ENCODE results near the gene NTNG1.
"Not testable (repeated sequence)": the region's sequence is repeated elsewhere in the genome, so short reads cannot be mapped to it uniquely, and the experiment has no call there.

NTNG1 gene

DNA sequence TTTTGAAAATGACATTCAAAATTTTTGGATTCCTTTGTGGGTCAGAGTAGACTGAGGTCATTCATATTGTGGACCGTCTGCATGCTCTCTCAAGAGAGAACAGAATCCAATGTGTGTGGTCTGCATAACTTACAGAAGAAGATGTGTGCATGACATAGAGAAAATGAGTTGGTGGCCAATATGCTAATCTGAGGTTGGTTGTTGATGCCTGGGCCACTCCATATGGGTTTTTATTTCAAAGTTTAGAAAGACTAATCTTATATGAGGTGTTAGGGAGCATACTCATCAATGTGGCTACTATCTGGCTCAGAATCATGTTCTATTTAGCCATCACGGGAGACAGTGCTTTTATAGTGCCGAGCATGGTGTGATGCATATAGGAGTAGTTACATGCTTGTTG lies 18.2 kb downstream of the NTNG1 start:
- Histone ChIP-seq H3K27me3 (replicated peaks; ENCODE audit: insufficient read depth, low read length) (no peaks in the 10 kb centered on the region), H3K4me2 (ENCODE audit: low read depth, low read length) (no peak overlapping the region), H3F3A (ENCODE audit: insufficient read depth, low read length) (no peaks in the 10 kb centered on the region), H3K9me2 (replicated peaks; ENCODE audit: insufficient read depth, low read length) (no peaks in the 10 kb centered on the region), H2AFZ (ENCODE audit: low read length) (no peak overlapping the region), H3K9me3 (replicated peaks; ENCODE audit: insufficient read depth, low read length) (no peaks in the 10 kb centered on the region), H3K79me2 (ENCODE audit: low read length) (no peaks in the 10 kb centered on the region), H4K20me1 (ENCODE audit: insufficient read depth, low read length) (no peaks in the 10 kb centered on the region), H3K36me3 (replicated peaks; ENCODE audit: insufficient read depth, low read length) (no peaks in the 10 kb centered on the region), H3K9ac (ENCODE audit: low read length) (no peak overlapping the region), H3K4me1 (ENCODE audit: low read length) (no peaks in the 10 kb centered on the region), H3K4me3 (ENCODE audit: low read length) (no peak overlapping the region), H3K27ac (ENCODE audit: low read length) (no peak overlapping the region)
- no peak for DNase-seq
- TF ChIP-seq EZH2 (optimal IDR thresholded peaks at IDR 0.05; ENCODE audit: low read depth, low read length) (no peak), EZH2phosphoT487 (IDR thresholded peaks at IDR 0.05; ENCODE audit: low read length) (no peak)
- TF ChIP-seq, protein P1, sequence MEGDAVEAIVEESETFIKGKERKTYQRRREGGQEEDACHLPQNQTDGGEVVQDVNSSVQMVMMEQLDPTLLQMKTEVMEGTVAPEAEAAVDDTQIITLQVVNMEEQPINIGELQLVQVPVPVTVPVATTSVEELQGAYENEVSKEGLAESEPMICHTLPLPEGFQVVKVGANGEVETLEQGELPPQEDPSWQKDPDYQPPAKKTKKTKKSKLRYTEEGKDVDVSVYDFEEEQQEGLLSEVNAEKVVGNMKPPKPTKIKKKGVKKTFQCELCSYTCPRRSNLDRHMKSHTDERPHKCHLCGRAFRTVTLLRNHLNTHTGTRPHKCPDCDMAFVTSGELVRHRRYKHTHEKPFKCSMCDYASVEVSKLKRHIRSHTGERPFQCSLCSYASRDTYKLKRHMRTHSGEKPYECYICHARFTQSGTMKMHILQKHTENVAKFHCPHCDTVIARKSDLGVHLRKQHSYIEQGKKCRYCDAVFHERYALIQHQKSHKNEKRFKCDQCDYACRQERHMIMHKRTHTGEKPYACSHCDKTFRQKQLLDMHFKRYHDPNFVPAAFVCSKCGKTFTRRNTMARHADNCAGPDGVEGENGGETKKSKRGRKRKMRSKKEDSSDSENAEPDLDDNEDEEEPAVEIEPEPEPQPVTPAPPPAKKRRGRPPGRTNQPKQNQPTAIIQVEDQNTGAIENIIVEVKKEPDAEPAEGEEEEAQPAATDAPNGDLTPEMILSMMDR (IDR thresholded peaks at IDR 0.05; ENCODE audit: low read length), result no peak

DNA sequence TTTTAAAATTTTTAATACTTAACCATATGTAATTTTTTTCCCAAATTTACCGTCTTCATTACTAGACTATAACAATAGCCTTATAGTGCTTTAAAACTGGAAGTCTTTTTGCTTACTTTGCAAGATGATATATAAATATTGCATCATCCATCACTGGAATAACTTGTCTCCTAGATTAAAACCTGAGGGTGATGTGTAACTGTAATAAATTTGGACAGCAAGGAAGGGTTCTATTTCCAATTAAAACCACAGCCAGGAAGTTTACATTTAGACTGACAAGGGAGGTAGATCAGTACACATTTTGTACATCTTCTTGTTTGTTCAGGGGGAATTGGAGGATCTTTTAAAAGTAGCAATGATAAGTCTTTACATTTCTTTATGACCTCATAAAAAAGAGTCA lies 21.9 kb downstream of the NTNG1 start:
- H3K4me2 ChIP-seq (ENCODE audit: low read depth, low read length), result no peak overlapping the region

DNA sequence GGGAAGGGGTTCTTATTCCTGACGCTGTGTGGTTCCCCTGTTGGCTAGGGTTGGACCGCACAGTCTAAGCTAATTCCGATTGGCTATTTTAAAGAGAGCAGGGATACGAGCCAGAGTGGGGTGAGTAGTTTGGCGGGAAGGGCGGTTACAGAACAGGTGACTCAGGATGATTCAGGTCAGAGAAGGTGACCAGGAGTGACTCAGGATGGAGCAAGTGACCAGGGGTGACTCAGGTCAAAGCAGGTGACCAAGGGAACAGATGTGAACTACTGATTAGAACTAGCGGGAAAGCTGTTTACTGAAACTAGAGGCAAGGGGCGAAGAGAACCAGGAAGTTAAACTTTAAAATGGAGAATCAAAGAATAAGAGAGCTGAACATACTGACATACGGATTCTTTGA lies 24.1 kb downstream of the NTNG1 start:
- H3K36me3 ChIP-seq (replicated peaks; ENCODE audit: insufficient read depth, low read length); H3F3A ChIP-seq (ENCODE audit: insufficient read depth, low read length); DNase-seq; H3K9ac ChIP-seq (ENCODE audit: low read length); H4K20me1 ChIP-seq (ENCODE audit: insufficient read depth, low read length); H3K27ac ChIP-seq (ENCODE audit: low read length); H2AFZ ChIP-seq (ENCODE audit: low read length); H3K9me3 ChIP-seq (replicated peaks; ENCODE audit: insufficient read depth, low read length); H3K27me3 ChIP-seq (replicated peaks; ENCODE audit: insufficient read depth, low read length); H3K4me3 ChIP-seq (ENCODE audit: low read length); H3K4me1 ChIP-seq (ENCODE audit: low read length); H3K4me2 ChIP-seq (ENCODE audit: low read depth, low read length); H3K9me2 ChIP-seq (replicated peaks; ENCODE audit: insufficient read depth, low read length); H3K79me2 ChIP-seq (ENCODE audit: low read length): not testable (repeated sequence)

More for the DNA sequence above, 21.9 kb downstream of the NTNG1 start:
- Histone ChIP-seq H2AFZ (ENCODE audit: low read length) (no peak overlapping the region), H4K20me1 (ENCODE audit: insufficient read depth, low read length) (no peaks in the 10 kb centered on the region), H3K27me3 (replicated peaks; ENCODE audit: insufficient read depth, low read length) (no peaks in the 10 kb centered on the region), H3K9me3 (replicated peaks; ENCODE audit: insufficient read depth, low read length) (no peaks in the 10 kb centered on the region), H3F3A (ENCODE audit: insufficient read depth, low read length) (no peaks in the 10 kb centered on the region), H3K79me2 (ENCODE audit: low read length) (no peaks in the 10 kb centered on the region), H3K4me3 (ENCODE audit: low read length) (no peak overlapping the region), H3K9me2 (replicated peaks; ENCODE audit: insufficient read depth, low read length) (no peaks in the 10 kb centered on the region), H3K27ac (ENCODE audit: low read length) (no peak overlapping the region), H3K36me3 (replicated peaks; ENCODE audit: insufficient read depth, low read length) (no peaks in the 10 kb centered on the region), H3K4me1 (ENCODE audit: low read length) (no peaks in the 10 kb centered on the region), H3K9ac (ENCODE audit: low read length) (no peak overlapping the region)
- no peak for TF ChIP-seq EZH2 (optimal IDR thresholded peaks at IDR 0.05; ENCODE audit: low read depth, low read length)
- TF ChIP-seq, protein P1 (IDR thresholded peaks at IDR 0.05; ENCODE audit: low read length), result no peak
- no peak for TF ChIP-seq EZH2phosphoT487 (IDR thresholded peaks at IDR 0.05; ENCODE audit: low read length)
- no peak for DNase-seq

DNA sequence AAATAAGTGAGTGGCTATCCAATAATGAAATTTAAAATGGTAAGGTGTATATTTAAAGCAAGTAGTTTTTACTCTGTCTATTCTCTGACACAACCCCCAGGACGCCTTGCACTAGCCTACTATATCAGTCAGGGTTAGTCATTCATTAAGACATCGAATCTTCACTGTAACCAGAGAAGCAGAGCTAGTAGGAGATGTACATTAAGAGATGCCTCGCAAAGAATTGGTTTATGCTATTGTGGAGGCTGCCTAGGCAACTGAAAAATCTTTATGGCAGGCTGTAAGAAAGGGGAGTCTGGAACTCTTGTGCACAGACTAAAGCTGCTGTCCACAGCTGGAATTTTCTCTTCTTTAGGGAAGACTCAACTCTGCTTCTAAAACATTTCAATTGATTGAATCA lies 28.8 kb downstream of the NTNG1 start:
- TF ChIP-seq EZH2phosphoT487 (IDR thresholded peaks at IDR 0.05; ENCODE audit: low read length) (no peak), EZH2 (optimal IDR thresholded peaks at IDR 0.05; ENCODE audit: low read depth, low read length) (no peak)
- TF ChIP-seq, protein P1 (IDR thresholded peaks at IDR 0.05; ENCODE audit: low read length), result no peak

More for the DNA sequence above, 28.8 kb downstream of the NTNG1 start:
- H3K79me2 ChIP-seq (ENCODE audit: low read length), result no peaks in the 10 kb centered on the region
- DNase-seq, result no peak
- H3K36me3 ChIP-seq (replicated peaks; ENCODE audit: insufficient read depth, low read length), result no peaks in the 10 kb centered on the region
- no peak overlapping the region for H3K4me3 ChIP-seq (ENCODE audit: low read length)
- H3K27me3 ChIP-seq (replicated peaks; ENCODE audit: insufficient read depth, low read length), result no peaks in the 10 kb centered on the region
- H2AFZ ChIP-seq (ENCODE audit: low read length), result no peak overlapping the region
- H3K9me2 ChIP-seq (replicated peaks; ENCODE audit: insufficient read depth, low read length), result no peaks in the 10 kb centered on the region
- H3K4me2 ChIP-seq (ENCODE audit: low read depth, low read length), result no peak overlapping the region
- H3K9me3 ChIP-seq (replicated peaks; ENCODE audit: insufficient read depth, low read length), result no peaks in the 10 kb centered on the region
- no peaks in the 10 kb centered on the region for H4K20me1 ChIP-seq (ENCODE audit: insufficient read depth, low read length)
- no peak overlapping the region for H3K9ac ChIP-seq (ENCODE audit: low read length)
- H3K4me1 ChIP-seq (ENCODE audit: low read length), result no peaks in the 10 kb centered on the region
- no peaks in the 10 kb centered on the region for H3F3A ChIP-seq (ENCODE audit: insufficient read depth, low read length)
- H3K27ac ChIP-seq (ENCODE audit: low read length), result no peak overlapping the region

Data from MM.1S (cell line).